Inflammatory macrophage (primary cell): ENCODE results near the gene NUDCD3.

Experiments used
- DNase-seq, 2 donors: peaks; one replicate each; pipeline ENCODE4 v3.0.0-alpha.2; 2020 to 2022

The NUDCD3 gene

DNA sequence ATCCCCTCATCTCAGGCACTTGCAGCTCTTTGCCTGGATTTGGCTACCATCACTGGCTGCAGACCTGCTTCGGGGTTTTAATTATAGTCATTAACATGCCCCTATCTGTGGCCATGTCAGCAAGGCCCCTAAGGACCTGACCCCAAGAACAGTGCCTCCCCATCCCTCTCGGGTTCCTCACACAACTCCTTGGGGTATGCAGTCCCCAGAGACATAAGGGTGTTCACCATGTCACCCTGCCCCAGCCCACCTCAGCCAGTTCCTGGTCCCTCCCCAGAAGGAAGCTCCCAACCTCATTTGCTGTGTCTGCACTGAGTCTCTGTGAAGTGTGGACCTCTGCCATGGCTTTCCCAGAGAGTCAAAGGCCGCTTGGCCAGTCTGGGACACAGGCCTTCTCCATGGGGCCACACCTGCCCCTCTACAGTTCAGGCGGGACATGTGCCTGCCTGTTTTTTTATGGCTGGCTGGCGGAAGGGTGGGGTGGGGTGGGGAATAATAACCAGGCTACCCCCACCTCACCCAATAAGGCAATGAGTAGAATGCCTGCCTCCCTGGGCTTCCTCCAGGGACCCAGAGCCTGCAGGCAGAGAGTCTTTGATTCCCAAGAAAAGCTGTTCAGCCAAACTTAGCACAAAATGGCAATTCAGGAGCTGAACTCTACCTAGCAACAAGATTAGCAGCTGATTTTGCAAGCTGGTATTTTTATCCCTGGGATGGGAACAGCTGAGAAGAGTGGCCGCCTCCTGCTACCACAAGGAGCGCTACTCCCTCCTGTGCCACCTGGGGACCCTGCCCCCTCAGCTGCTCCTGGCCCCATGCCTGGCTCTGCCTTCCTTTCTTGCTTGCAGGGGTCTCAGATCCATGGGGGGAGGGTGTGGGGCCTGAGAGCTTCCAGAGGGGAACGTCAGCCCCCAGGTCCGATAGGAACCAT, 141.3 kb downstream of the NUDCD3 start:
- DNase-seq = no peak

DNA sequence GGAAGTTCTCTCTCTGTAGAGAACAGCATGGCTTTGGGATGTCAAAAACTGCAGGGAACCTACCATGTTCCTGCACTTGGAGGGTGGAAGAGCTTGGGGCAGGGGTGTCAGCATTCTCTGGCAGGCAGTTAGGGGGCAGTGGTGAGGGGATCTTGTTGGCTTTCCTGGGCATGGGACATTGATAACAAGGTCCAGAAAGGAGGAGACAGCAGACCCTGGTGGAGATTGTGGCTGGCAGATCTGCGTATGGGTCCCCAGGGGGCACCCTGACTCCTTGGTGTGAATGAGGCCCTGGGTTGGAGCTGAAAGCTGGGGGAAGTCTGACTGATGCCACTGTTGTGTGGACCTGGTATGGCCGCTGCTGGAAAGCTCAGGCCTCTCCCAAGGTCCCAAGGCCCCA, 142.2 kb downstream of the NUDCD3 start:
- DNase-seq = no peak

DNA sequence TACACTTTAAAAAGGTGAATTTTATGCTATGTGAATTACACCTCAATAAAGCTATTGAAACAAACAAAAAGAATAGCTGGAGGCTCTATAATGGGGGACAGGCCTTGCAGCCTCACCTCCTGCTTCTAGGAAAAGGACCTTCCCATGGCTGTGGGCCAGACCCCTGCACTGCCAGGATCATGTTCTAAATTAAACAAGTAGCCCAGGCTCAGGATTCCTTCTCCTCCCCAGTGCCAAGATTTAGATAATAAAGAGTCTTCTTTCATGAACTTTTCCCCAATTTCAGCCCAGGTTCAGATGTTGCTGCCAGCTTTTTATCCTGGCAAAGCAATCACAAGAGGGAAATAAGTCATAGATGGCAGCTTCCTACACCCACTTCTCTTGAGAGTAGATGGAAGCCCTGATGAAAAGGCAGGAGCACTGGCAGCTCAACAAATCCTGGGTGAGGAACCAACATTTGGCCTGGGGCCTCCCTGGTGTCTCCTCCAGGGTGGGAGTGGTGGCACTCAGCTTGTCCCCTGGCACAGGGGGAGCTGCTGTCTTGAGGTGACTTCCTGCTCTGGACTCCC, 142.8 kb downstream of the NUDCD3 start:
- DNase-seq = no peak

DNA sequence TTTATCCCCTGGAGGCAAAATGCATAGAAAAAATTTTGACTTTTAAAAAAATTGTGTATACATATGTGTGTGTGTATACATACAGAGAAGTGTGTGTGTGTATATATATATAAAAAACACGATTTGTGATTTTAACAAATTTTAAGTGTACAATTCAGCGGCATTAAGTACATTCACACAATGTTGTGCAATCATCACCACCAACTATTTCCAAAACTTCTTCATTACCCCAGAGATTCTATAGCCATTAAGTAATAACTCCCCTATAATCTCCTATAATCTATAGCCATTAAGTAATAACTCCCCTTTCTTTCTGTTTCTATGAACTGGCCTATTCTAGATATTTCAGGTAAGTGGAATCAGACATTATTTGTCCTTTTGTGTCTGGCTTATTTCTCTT, 144.4 kb downstream of the NUDCD3 start:
- no peak for DNase-seq

DNA sequence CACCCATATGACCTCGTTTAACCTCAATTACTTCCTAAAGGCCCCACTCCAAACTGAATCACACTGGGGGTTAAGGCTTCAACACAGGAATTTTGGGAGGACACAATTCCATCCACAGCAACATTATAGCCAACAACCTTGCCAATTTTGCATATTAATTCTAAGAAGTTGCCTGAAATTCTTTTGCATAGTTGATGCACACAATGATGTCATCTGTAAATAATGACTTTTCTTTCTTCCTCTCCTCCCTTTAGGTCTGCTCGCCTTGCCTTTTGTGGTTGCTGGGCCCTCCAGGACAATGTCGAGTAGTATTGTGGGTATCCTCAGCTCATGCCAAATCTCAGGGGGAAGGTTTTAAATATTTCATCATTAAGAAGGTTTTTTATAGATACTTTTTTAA, 149.1 kb downstream of the NUDCD3 start:
- no peak for DNase-seq

DNA sequence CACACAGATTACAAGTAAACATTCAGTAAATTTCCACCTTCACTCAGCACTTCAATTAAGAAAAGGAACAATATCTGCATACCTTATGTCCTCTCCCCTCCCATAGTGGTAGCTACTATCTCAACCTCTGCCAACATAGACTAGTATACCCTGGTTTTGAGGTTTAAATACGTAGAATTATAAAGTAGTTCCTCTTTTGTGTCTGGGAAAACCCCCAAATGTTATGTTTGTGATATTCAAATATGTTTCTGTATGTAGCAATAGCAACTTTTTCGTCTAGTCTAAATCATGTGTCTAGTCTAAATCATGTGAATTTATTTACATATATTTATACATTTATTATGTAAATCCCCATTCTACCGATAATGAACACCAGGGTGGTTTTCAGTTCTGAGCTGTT, 151.9 kb downstream of the NUDCD3 start:
- DNase-seq = peak in 1 of 2 donors; percentile 47

DNA sequence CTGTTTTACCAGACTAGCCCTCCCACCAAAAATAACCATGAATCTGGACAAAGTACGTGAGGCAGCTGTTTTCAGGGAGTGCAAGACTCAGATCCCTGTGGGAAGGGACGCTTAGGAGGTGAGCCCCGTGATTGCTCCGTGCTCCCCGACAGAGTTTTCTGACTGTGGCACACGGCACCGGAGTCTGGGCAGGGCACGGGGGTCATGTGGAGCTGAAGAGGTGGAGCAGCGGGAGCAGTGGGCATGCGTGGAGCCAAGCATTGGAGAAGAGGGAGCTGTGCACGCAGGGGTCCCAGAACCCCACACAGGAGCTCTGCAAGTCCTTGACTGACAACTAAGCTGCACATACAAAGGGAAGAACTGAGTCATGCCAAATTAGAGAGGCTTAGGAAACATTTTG, 154.0 kb downstream of the NUDCD3 start:
- DNase-seq = no peak

DNA sequence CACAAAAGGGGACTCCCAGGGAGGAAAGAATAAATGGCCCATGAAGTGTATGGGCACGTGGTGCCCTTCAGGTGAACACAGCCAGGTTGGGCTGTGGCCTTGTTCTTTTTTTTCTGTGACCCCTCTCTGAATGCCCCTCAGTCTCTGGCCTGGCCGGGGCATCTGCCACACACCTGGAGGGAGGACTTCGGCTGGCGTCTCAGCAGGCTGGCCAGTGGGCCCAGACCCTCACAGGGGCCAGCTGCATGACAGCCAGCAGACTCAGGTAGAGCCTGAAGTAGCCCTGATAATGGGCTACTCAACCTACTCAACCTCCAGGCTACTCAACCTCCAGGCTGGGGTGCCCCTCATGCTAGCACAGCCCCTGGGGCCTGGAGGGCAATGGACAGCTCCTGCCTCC, 155.3 kb downstream of the NUDCD3 start:
- DNase-seq = no peak

DNA sequence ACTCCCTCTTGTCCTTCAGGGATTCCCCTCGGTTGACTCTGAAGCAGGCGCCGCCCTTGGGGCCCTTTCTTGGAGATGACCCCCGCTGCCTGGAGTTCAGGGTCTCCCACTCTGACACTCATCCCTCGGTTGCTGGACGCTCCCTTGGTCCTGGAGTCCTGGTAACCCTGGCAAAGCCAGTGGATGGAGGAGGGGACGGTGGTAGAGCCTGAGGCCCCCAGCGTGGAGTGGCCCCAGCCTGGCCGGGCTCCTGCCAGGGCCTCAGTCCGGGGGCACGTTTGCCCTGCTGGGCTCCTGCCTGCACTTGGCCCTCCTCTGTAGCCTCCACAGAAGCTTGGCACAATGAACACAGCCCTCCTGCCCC, 155.7 kb downstream of the NUDCD3 start:
- DNase-seq = no peak

DNA sequence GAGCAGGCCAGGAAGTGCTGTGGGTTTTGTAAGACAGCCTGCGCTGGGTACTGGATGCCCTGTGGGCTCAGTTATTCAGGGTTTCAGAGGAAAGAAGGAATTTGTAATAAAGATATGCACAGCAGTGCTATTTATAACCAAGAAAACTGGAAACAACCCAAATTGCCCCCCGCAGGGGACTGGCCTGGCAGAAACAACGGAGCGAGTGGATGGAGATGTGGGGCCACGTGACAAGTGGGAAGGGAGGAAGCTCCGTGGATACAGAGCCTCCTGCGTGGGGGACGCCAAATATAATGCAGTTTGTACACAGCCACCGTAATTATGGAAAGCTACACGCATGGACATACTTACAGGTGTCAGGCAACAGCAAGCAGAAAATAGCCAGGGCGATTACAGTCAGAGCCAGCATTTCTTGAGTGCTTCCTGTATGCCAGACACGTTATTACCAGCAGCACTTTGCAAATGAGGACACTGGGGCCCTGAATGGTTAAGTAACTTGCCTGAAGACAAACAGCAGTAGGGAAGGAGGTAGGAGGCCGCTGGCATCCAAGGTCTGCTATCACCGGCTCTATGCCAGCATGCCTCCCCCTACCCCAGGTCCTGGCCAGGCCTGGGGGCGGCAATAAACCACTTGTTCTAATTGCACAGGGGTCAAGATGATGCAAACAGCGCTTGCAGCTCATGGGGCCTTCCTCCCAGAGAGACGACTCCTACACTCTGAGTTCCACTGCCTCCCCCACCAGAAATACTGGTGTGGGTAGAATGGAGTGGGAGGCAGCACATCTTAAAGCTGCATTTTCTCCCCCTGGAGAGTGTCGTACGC, 156.3 kb downstream of the NUDCD3 start:
- DNase-seq = peak in 1 of 2 donors; percentile 17

DNA sequence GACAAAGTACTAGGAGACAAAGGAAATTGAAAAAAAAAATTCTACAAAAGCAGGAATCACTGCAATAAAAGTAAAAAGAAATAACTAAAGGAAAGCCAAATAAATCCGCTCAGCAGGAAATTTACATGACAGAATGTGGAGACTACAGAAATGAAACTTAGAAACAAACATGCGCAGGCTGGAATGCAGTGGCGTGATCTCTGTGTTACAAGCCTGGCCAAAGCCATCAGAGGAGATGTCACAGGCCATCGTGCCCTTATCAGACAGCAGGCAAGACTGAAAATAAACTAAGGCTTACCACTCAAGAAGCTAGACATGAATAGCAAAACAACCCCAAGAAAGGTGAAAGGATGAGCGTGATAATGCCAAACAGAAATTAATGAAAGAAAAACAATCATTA, 158.8 kb downstream of the NUDCD3 start:
- no peak for DNase-seq

DNA sequence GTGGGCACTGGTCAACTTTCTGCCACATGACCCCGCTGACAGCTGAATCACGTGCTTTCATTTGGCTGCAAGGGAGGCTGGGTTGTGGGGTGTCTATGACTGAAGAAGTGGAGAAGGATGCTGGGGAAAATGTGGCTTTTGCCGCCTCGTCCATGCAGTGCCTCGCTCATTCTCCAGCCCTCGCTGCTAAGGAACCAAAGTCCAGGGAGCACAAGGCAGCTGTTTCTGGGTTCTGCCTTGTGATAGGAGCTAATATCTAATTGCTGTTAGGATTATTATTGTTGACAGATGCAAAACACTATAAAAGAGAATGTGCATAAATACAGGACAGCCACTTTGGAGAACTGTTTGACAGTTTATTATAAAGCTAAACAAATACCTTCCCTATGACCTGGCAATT, 160.1 kb downstream of the NUDCD3 start:
- no peak for DNase-seq

DNA sequence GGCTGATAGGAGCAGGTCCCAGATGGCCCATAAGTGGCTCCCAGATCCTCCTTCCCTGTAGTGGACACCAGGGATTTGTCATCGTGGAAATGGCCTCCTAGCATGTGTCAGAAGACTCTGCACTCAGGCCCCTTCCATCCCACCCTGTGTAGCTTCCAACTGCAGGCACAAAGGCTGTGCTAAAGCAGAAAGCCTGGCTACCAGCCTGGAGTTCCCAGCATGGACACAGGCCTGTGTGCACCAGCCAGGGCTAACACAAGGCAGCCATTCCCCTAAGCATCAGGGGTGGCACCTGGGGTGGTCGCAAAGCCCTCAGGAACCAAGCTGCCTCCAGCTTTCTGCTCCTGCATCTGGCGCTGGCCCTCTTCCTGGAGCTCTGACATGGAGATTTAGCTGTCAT, 160.6 kb downstream of the NUDCD3 start:
- DNase-seq = no peak
